Activated naive CD4-positive, alpha-beta T cell treated with anti-CD3 and anti-CD28 coated beads, Interleukin-2, amount 50 U/mL, for 72 hours (primary cell): ENCODE results near the gene ZNF385A. TPM values are rescaled to one million over a fixed set of nuclear protein-coding genes. Genes with fewer than 3 reads are reported as not detected.

Experiments used
- ATAC-seq, 2 donors: fragments of 150-1000 bp; cut with Tn5 transposase; 2 replicates each; pipeline ENCODE4 v1.10.0; 2021; ENCODE audit warnings: mild to moderate bottlenecking in 2 of 2, moderate library complexity in 2 of 2
- DNase-seq, 2 donors: peaks; one replicate each; pipeline ENCODE4 v3.0.0; 2021 to 2022; ENCODE audit warnings: low spot score in 2 of 2
- H3K27ac Mint-ChIP-seq, 2 donors: one replicate each; pipeline ENCODE4 v1.8.0; 2022; ENCODE audit warnings: mild to moderate bottlenecking in 2 of 2, mixed read lengths in 2 of 2
- H3K36me3 Mint-ChIP-seq, 2 donors: one replicate each; pipeline ENCODE4 v1.8.0; 2022; ENCODE audit warnings: mixed read lengths in 2 of 2
- H3K9me3 Mint-ChIP-seq, 2 donors: one replicate each; pipeline ENCODE4 v1.8.0; 2022; ENCODE audit warnings: mixed read lengths in 2 of 2
- total RNA-seq, 2 donors: library from RNA; stranded (reverse); gene quantifications; one replicate each; pipeline ENCODE4 v1.2.3, GENCODE V29; 2022

The ZNF385A gene
- total RNA-seq, 2 donors from 2014 or later = 1.2 to 1.8 TPM

GRCh38 chr12:54401119-54401518 is 16.6 kb upstream of the ZNF385A start:
- no peaks in the 10 kb centered on the region for H3K9me3 Mint-ChIP-seq
- peak overlapping the region in 1 of 2 donors; percentile 82 for H3K27ac Mint-ChIP-seq
- H3K36me3 Mint-ChIP-seq = peaks cover 6 to 27% of the 10 kb centered on the region in 2 donors
- no peak for DNase-seq
- no peak for ATAC-seq

DNA sequence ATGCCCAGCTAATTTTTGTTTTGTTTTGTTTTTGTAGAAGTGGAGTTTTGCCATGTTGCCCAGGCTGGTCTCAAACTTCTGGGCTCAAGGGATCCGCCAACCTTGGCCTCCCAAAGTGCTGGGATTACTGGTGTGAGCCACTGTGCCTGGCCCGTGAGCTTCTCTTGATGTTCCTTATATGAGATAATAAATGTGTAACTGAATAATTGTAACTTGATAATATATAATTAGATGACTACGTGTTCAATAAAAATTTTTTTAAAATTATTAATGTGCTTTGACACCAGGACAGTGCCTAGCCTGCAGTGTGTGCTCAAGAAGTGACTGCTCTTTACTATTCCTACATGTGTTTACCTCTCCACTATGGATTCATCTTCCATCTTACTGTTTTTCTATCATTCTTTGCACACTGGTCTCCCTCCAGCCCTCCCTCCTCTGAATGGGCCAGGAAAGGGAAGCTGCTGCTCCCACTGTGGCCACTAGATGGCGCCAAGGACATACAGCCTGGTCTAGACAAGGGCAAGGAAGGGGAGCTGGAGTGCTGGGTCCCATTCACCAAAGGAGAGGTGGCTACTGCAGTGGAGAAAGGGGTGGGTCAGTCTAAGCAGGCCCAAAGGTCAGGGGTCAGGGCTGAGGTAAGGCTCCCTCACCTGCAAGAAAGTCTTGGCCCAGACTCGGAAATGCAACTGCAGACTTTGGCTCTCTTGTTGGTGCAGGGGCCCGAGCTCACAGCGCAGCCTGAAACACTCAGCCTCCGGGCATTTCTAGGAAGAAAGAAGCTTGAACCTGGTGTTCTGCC is 14.7 kb upstream of the ZNF385A start:
- peak overlapping the region in 1 of 2 donors; percentile 51 for H3K27ac Mint-ChIP-seq
- no peaks in the 10 kb centered on the region for H3K9me3 Mint-ChIP-seq
- DNase-seq (peak; percentile 78 to 93), ATAC-seq (peak; percentile 84 to 89)
- peaks cover 6 to 27% of the 10 kb centered on the region in 2 donors for H3K36me3 Mint-ChIP-seq

- H3K36me3 Mint-ChIP-seq = peaks cover 6 to 27% of the 10 kb centered on the region in 2 donors
- H3K27ac Mint-ChIP-seq = no peak overlapping the region
- ATAC-seq = no peak
- DNase-seq = no peak
- H3K9me3 Mint-ChIP-seq = no peaks in the 10 kb centered on the region
Observed at GRCh38 chr12:54398218-54398617, 13.7 kb upstream of the ZNF385A start.

DNA sequence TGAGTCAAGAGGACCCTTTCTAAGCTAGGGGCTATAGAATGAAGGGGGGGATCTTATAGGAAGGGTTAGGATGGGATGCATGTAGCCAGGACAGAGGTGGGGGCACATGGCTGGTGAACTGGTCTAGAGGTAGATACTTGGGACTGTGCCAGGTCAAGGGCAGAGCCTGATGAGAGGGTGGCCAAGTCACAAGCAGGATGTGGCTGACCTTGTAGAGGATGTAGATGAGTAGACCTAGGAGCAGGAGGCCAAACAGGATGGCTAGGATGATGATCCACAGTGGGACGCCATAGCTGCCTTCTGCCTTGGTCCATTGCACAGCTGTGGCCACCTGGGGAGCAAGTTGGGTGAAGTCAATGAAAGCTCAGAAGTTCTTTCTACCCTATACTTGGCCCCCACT is 12.6 kb upstream of the ZNF385A start:
- Mint-ChIP-seq H3K36me3 (peaks cover 6 to 27% of the 10 kb centered on the region in 2 donors), H3K27ac (peak overlapping the region in 1 of 2 donors; percentile 73), H3K9me3 (no peaks in the 10 kb centered on the region)
- ATAC-seq = no peak
- no peak for DNase-seq

DNA sequence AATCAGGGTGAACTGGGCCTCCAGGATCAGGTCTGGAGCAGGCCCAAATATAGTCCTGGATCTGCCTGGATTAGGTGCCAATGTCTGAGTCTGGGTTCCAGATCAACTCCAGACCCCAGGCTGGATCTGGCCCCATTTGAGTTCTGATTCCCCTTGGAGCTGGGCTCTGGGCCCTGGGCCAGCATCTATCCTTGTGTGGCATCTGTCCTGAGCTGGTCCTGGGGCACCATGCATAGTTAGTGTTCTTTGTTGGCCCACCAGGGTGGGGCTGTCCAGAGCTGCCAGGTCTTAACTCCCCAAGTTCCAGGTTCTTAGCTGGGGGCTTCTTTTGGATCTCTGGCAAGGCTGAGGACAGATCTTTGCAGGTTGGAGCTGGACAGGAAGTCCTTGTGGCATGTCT is 11.0 kb upstream of the ZNF385A start:
- no peaks in the 10 kb centered on the region for H3K9me3 Mint-ChIP-seq
- H3K27ac Mint-ChIP-seq = no peak overlapping the region
- H3K36me3 Mint-ChIP-seq = peaks cover 6 to 23% of the 10 kb centered on the region in 2 donors
- ATAC-seq = no peak
- no peak for DNase-seq

DNA sequence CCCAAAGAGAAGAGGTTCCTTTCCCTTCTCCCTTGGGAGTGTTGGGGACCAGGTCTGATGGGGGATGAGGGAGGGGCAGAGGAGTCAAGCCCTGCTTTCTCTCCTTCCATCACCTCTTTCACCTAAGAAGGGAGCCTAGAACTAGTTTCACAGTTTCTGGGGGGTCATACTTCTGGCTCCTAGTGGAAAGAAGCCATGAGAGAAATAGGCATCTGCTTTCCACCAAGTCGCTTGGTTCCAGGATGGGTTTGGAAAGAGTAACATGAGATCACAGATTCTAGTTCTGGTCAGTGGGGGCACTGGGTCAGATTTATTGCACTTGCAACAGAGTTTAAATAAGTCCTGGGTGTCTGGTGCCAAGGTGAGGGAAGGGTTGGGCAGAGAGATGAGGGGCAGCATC is 10.5 kb upstream of the ZNF385A start:
- DNase-seq = no peak
- Mint-ChIP-seq H3K27ac (no peak overlapping the region), H3K9me3 (no peaks in the 10 kb centered on the region), H3K36me3 (peaks cover 6 to 23% of the 10 kb centered on the region in 2 donors)
- no peak for ATAC-seq

DNA sequence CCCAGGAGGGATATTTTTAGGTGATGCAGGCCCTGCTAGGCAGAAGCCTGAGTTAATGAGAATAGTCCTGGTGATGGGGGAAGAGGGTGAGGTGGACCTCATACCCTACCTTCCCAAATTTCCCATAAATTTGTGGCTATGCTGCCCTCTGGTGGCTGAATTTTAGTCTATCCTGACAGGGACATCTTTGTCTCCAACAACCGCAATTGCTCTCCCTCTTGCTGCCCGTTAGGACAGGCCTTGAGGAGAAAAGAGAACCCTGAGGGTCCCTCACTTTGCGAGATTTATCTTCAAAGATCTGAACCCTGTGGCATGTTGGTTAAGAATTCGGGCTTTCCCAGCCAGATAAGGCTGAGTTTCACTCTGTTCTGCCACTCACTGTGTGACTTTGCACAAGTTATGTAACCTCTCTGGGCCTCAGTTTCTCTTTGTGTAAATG is 9.8 kb upstream of the ZNF385A start:
- H3K27ac Mint-ChIP-seq = no peak overlapping the region
- peaks cover 4 to 20% of the 10 kb centered on the region in 2 donors for H3K36me3 Mint-ChIP-seq
- H3K9me3 Mint-ChIP-seq = no peaks in the 10 kb centered on the region
- peak in 1 of 2 donors; percentile 55 for DNase-seq
- peak; percentile 12 to 40 for ATAC-seq

GRCh38 chr12:54393743-54394142 is 9.2 kb upstream of the ZNF385A start:
- H3K36me3 Mint-ChIP-seq = peaks cover 0 to 16% of the 10 kb centered on the region in 2 donors
- H3K9me3 Mint-ChIP-seq = no peaks in the 10 kb centered on the region
- ATAC-seq (no peak), DNase-seq (no peak)
- no peak overlapping the region for H3K27ac Mint-ChIP-seq

GRCh38 chr12:54393207-54393609 is 8.7 kb upstream of the ZNF385A start:
- DNase-seq (no peak), ATAC-seq (no peak)
- H3K27ac Mint-ChIP-seq = no peak overlapping the region
- H3K36me3 Mint-ChIP-seq = peaks cover 0 to 14% of the 10 kb centered on the region in 2 donors
- H3K9me3 Mint-ChIP-seq = no peaks in the 10 kb centered on the region

DNA sequence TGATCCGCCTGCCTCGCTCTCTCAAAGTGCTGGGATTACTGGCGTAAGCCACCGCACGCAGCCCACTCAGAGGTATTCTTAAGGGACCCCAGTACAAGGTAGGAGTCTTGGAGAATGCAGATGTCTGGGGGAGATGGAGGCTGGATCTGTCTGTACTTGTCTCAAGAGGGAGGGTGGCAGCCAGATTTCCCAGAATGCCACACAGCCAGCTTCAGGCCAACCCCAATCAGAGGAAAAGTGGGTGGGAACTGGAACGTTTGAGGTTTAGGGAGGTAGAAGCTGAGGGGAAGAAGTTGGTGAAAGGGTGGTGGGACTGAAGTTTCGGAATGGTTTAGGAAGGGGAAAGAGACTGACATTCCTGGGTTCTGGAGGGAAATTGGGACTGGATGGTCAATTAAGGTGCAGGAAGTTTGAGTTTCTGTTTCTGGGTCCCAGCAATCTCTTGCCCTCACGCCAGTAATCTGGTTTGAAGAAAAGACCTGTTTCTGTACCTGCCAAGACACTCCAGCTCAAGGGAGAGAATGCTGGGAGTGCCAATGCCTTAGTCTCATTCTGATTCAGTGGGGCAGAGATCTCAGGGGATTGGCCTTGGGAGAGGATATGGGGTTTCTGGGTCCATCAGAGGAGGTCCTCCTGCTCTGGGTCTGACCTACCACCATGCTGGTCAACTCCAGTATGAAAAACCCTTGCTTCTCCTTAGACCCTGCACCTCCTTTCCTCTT is 8.1 kb upstream of the ZNF385A start:
- ATAC-seq (no peak), DNase-seq (no peak)
- Mint-ChIP-seq H3K36me3 (peaks cover 0 to 8% of the 10 kb centered on the region in 2 donors), H3K9me3 (no peaks in the 10 kb centered on the region), H3K27ac (no peak overlapping the region)

GRCh38 chr12:54390668-54391551 is 6.4 kb upstream of the ZNF385A start:
- DNase-seq (peak; percentile 71 to 73), ATAC-seq (peak; percentile 72 to 85)
- Mint-ChIP-seq H3K27ac (peak overlapping the region in 1 of 2 donors; percentile 58), H3K9me3 (no peaks in the 10 kb centered on the region), H3K36me3 (no peaks in the 10 kb centered on the region)

- DNase-seq (no peak), ATAC-seq (no peak)
- Mint-ChIP-seq H3K27ac (peak overlapping the region in 1 of 2 donors; percentile 39), H3K36me3 (no peaks in the 10 kb centered on the region), H3K9me3 (no peaks in the 10 kb centered on the region)
Observed at GRCh38 chr12:54390176-54390667, 5.7 kb upstream of the ZNF385A start.

GRCh38 chr12:54389607-54390175 is 5.2 kb upstream of the ZNF385A start:
- no peaks in the 10 kb centered on the region for H3K9me3 Mint-ChIP-seq
- H3K27ac Mint-ChIP-seq = peak overlapping the region in 1 of 2 donors; percentile 39
- DNase-seq (no peak), ATAC-seq (no peak)
- H3K36me3 Mint-ChIP-seq = no peaks in the 10 kb centered on the region

DNA sequence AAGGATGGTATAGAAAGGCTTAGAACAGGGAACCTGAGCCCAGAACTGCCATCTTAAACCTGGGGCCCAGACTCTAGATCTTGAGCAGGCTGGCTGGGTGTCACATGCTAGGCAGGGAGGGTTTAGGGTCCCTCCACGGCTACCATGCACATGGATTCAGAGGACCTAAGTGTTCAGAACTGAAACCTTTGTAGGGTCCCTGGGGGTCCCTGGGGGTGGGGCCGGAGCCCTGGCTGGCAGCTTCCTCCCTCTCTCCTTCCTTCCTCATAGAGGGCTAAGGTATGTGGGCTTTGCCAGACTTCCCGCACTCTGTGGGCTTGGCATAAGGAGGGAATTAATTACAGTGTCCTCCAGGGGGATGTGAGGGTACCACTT is 4.6 kb upstream of the ZNF385A start:
- Mint-ChIP-seq H3K27ac (peak overlapping the region in 1 of 2 donors; percentile 39), H3K9me3 (no peaks in the 10 kb centered on the region), H3K36me3 (no peaks in the 10 kb centered on the region)
- DNase-seq = no peak
- ATAC-seq = no peak

GRCh38 chr12:54388237-54389133 is 4.0 kb upstream of the ZNF385A start:
- no peaks in the 10 kb centered on the region for H3K36me3 Mint-ChIP-seq
- no peak for ATAC-seq
- H3K9me3 Mint-ChIP-seq = no peaks in the 10 kb centered on the region
- no peak for DNase-seq
- H3K27ac Mint-ChIP-seq = no peak overlapping the region
